Adrenal gland (tissue), 12 donors: ENCODE results near the gene PMF1. TPM values are rescaled to one million over a fixed set of nuclear protein-coding genes. Genes with fewer than 3 reads are reported as not detected.

Experiments used
- DNase-seq, 7 donors: peaks; one replicate each; pipeline ENCODE4 v3.0.0-alpha.2; 2019 to 2020
- H3K27ac ChIP-seq, 5 donors: fragments of 200-600 bp; sonication (generic) in 4 of 5; 1 replicate in 3 of 5; 2 replicates in 2 of 5; pipeline versions ENCODE4 v1.5.1 to v1.8.0; 2016 to 2020; ENCODE audit warnings: mild to moderate bottlenecking in 1 of 5
- H3K27me3 ChIP-seq: fragments of 200-600 bp; 2 replicates; pipeline ENCODE4 v1.8.0; 2021
- H3K36me3 ChIP-seq, 2 donors: fragments of 200-600 bp; replicated peaks in 1 of 2; 1 replicate in 1 of 2; 2 replicates in 1 of 2; pipeline versions ENCODE4 v1.5.1 to v1.8.0; 2018 to 2022
- H3K4me1 ChIP-seq, 2 donors: fragments of 200-600 bp; replicated peaks in 1 of 2; 1 replicate in 1 of 2; 2 replicates in 1 of 2; pipeline versions ENCODE4 v1.5.1 to v1.8.0; 2018 to 2021
- H3K4me3 ChIP-seq, 4 donors: fragments of 200-600 bp; sonication (generic) in 3 of 4; one replicate each; pipeline ENCODE4 v1.5.1; 2016 to 2018
- H3K9me3 ChIP-seq, 3 donors: fragments of 200-600 bp; sonication (generic) in 1 of 3; replicated peaks in 1 of 3; 1 replicate in 2 of 3; 2 replicates in 1 of 3; pipeline versions ENCODE4 v1.5.1 to v1.8.0; 2016 to 2021
- CTCF ChIP-seq, 6 experiments: fragments of 450-650 bp in 4 of 6; fragments of 200-600 bp in 2 of 6; sonication (generic) in 1 of 6; IDR thresholded peaks; 1 replicate in 5 of 6; 2 replicates in 1 of 6; pipeline versions ENCODE4 v1.5.1 to v1.8.0; 2016 to 2021; ENCODE audit warnings: antibody characterized with exemption in 6 of 6, mild to moderate bottlenecking in 2 of 6, moderate library complexity in 1 of 6
- POLR2A ChIP-seq, 2 donors: fragments of 450-650 bp; IDR thresholded peaks; one replicate each; pipeline ENCODE4 v1.6.1; 2017; ENCODE audit warnings: antibody characterized with exemption in 2 of 2, mild to moderate bottlenecking in 2 of 2, moderate library complexity in 1 of 2
- WGBS, 4 donors: extraction: QIAGEN DNeasy Blood & Tissue Kit in 2 of 4; methylation state at CpG; one replicate each; pipeline versions ENCODE4 v1.1.5 to v1.1.7; 2013 to 2017; 5-methylcytosine and 5-hydroxymethylcytosine counted together
- intact Hi-C, 2 donors: fragments of 100-400 bp; cut with DNase I; formaldehyde crosslinking; loops; one replicate each; pipeline versions ENCODE4 v1.14.1 to v1.15.0; 2022 to 2023
- polyA plus RNA-seq, 3 donors: library from polyadenylated mRNA; stranded (reverse); fragments of 200-250 nt in 2 of 3; fragments of 350-450 nt in 1 of 3; fragmentation: Illumina TruSeq in 1 of 3; extraction: RNeasy Lipid Tissue Mini Kit (QIAGEN cat#74804) in 1 of 3; gene quantifications; one replicate each; pipeline ENCODE4 v1.2.3, GENCODE V29; 2013 to 2014
- total RNA-seq, 9 donors: library from RNA; depleted of rRNA in 4 of 9; stranded (reverse); fragments of >200 nt in 4 of 9; fragments of 120-200 nt in 1 of 9; fragmentation: NEBNext Ultra II Directional in 1 of 9; extraction: Animal tissue kit (Norgen Biotek cat#: 25700) in 1 of 9; gene quantifications; one replicate each; pipeline versions ENCODE4 v1.1.0 to v1.2.4, GENCODE V29; 2013 to 2023
- donor health status: healthy with polysubstance abuse.
- donor health status: Bipolar disorder and iron deficiency.
- donor health status: DM: yes; HTN: yes; CAD: no.
- donor health status: DM: no; HTN: no; CAD: no.
- donor health status: DM: no; HTN: no; CAD: no.
- donor health status: DM: yes; HTN: yes; CAD: no.

PMF1 gene
- total and polyA plus RNA-seq, 12 donors, result 45.6 to 103 (median 67.7) TPM

DNA sequence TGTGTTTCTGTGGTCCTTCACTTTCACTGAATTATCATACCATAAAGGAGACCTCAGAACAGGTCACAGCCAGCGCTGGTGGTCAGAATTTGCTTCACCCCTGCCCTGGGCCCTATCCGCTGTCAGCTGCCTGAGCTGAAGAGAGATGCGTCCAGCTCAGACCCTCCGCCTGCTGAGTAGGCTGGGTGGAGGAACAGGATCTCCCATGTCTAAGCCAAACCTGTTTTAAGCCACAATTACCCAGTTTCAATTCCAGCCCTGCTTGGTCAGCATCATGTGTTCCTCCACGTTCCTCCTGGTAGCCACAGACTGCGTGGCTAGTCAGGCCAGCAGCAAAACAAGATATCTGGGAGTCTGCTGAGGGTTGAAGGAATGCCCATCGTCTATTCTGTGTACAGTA is 15.7 kb downstream of the PMF1 start:
- no peaks in the 10 kb centered on the region for H3K27me3 ChIP-seq
- peaks cover 0 to 30% of the 10 kb centered on the region in 2 donors for H3K36me3 ChIP-seq
- H3K4me3 ChIP-seq, result no peak overlapping the region
- DNase-seq, result peak in 1 of 7 donors; percentile 38
- intact Hi-C loops, result loop anchor here (5.0 kb wide), 2 partner anchors 81 to 136 kb away; no protein-coding TSS in a partner anchor
- H3K27ac ChIP-seq, result peak overlapping the region in 1 of 5 donors; percentile 38
- H3K9me3 ChIP-seq, result no peaks in the 10 kb centered on the region
- no peaks in the 10 kb centered on the region for H3K4me1 ChIP-seq
- no peak for TF ChIP-seq CTCF (IDR thresholded peaks at IDR 0.05)
- TF ChIP-seq POLR2A (IDR thresholded peaks at IDR 0.05), result no peak
- 65 to 81% (median 74%) methylated on average over 6 to 7 of the region's 7 CpGs for WGBS, 4 donors

- no peak for DNase-seq
- H3K4me1 ChIP-seq, result no peaks in the 10 kb centered on the region
- H3K4me3 ChIP-seq, result no peak overlapping the region
- no peak overlapping the region for H3K27ac ChIP-seq
- 86 to 94% (median 91%) methylated on average over 11 of the region's 11 CpGs for WGBS, 4 donors
- H3K9me3 ChIP-seq, result no peaks in the 10 kb centered on the region
- no peaks in the 10 kb centered on the region for H3K27me3 ChIP-seq
- intact Hi-C loops, result loop anchor here (5.0 kb wide), 2 partner anchors 83 to 138 kb away; no protein-coding TSS in a partner anchor
- peaks cover 0 to 33% of the 10 kb centered on the region in 2 donors for H3K36me3 ChIP-seq
- TF ChIP-seq CTCF (IDR thresholded peaks at IDR 0.05) (no peak), POLR2A (IDR thresholded peaks at IDR 0.05) (no peak)
Measured at GRCh38 chr1:156229809-156230472, 17.1 kb downstream of the PMF1 start.

DNA sequence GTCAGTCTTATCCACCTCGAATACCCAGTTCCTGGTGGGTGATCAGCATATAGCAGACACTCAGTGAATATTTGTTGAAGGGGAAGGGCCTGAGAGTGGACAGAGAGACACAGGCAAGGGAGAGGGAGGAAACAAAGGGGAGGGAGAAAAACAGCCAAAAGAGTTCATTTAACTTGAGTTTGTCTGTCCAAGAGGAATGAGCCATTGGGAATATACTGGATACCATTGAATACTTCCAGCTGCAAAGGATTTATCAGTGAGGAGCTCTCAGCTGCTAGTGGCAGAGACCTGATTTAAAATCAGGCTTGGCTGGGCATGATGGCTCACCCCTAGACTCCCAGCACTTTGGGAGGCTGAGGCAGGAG is 17.6 kb downstream of the PMF1 start:
- WGBS, 4 donors, result 88 to 100% (median 93%) methylated on average over 1 of the region's 1 CpG

More for the DNA sequence above, 17.6 kb downstream of the PMF1 start:
- H3K27ac ChIP-seq, result no peak overlapping the region
- H3K4me1 ChIP-seq, result no peaks in the 10 kb centered on the region
- TF ChIP-seq CTCF (IDR thresholded peaks at IDR 0.05) (no peak), POLR2A (IDR thresholded peaks at IDR 0.05) (no peak)
- intact Hi-C loops, result no loop called here
- H3K27me3 ChIP-seq, result no peaks in the 10 kb centered on the region
- H3K9me3 ChIP-seq, result no peaks in the 10 kb centered on the region
- no peak overlapping the region for H3K4me3 ChIP-seq
- peaks cover 0 to 35% of the 10 kb centered on the region in 2 donors for H3K36me3 ChIP-seq
- DNase-seq, result no peak
